HepG2 (cell line): ENCODE data around the gene MFSD12. TPM values are rescaled to one million over a fixed set of nuclear protein-coding genes. Genes with fewer than 3 reads are reported as not detected.

Source experiments
- DNMT1 ChIP-seq: sonication (generic); formaldehyde crosslinking; IDR thresholded peaks from 2 replicates; pipeline ENCODE4 v1.5.1; 2020; ENCODE audit warnings: mild to moderate bottlenecking, missing genetic modification reagents
- FLYWCH1 ChIP-seq: sonication (generic); formaldehyde crosslinking; IDR thresholded peaks from 2 replicates; pipeline ENCODE4 v1.8.1; 2023; ENCODE audit warnings: mild to moderate bottlenecking, missing genetic modification reagents
- GFI1 ChIP-seq: sonication (generic); formaldehyde crosslinking; IDR thresholded peaks from 2 replicates; pipeline ENCODE4 v1.5.0; 2020; ENCODE audit warnings: missing genetic modification reagents, mild to moderate bottlenecking, borderline replicate concordance
- MYC ChIP-seq: sonication (generic); formaldehyde crosslinking; IDR thresholded peaks from 2 replicates; pipeline ENCODE4 v1.9.0; 2021; ENCODE audit warnings: missing genetic modification reagents, borderline replicate concordance
- RARG ChIP-seq: sonication (generic); formaldehyde crosslinking; IDR thresholded peaks from 2 replicates; pipeline ENCODE4 v1.4.0; 2020; ENCODE audit warnings: low read depth, mild to moderate bottlenecking, missing genetic modification reagents
- SOX5 ChIP-seq: IDR thresholded peaks from 2 replicates; pipeline ENCODE4 v1.6.1; 2016; ENCODE audit warnings: borderline replicate concordance
- ZMYM2 ChIP-seq: sonication (generic); formaldehyde crosslinking; IDR thresholded peaks from 2 replicates; pipeline ENCODE4 v1.8.0; 2022; ENCODE audit warnings: mild to moderate bottlenecking, missing genetic modification reagents
- ZNF382 ChIP-seq: sonication (generic); formaldehyde crosslinking; IDR thresholded peaks from 2 replicates; pipeline ENCODE4 v1.5.0; 2020; ENCODE audit warnings: missing genetic modification reagents, mild to moderate bottlenecking, borderline replicate concordance
- ZNF441 ChIP-seq: sonication (generic); formaldehyde crosslinking; IDR thresholded peaks from 2 replicates; pipeline ENCODE4 v1.7.0; 2021; ENCODE audit warnings: missing genetic modification reagents, borderline replicate concordance
- ZNF550 ChIP-seq: sonication (generic); formaldehyde crosslinking; IDR thresholded peaks from 2 replicates; pipeline ENCODE4 v1.4.0; 2020; ENCODE audit warnings: mild to moderate bottlenecking, missing genetic modification reagents, borderline replicate concordance
- ZSCAN9 ChIP-seq: IDR thresholded peaks from 2 replicates; pipeline ENCODE4 v1.6.1; 2016; ENCODE audit warnings: borderline replicate concordance
- polyA plus RNA-seq, 8 experiments: library from polyadenylated mRNA; depleted of rRNA in 3 of 8; stranded (reverse) in 7 of 8; unstranded in 1 of 8; fragments of >200 nt; fragmentation: Illumina TruSeq in 4 of 8; extraction: Trizol in 4 of 8; gene quantifications; 2 replicates each; pipeline versions ENCODE4 v1.2.1 to v1.2.3, GENCODE V29; 2011 to 2016; ENCODE audit warnings: low read depth in 4 of 8, missing spikeins in 1 of 8, mixed read lengths in 1 of 8; ENCODE audit not compliant: insufficient read depth in 1 of 8
- total RNA-seq, 5 experiments: library from RNA; depleted of rRNA; stranded (reverse); fragments of >200 nt; fragmentation: Illumina TruSeq; extraction: Trizol; gene quantifications; 2 replicates each; pipeline ENCODE4 v1.2.3, GENCODE V29; 2016; ENCODE audit warnings: low read depth in 1 of 5
- TF ChIP-seq, protein P1 (sequence below), 2 experiments: sonication (generic) in 1 of 2; formaldehyde crosslinking in 1 of 2; IDR thresholded peaks; 2 replicates each; pipeline versions ENCODE4 v1.4.0 to v1.6.1; 2016 to 2020; ENCODE audit warnings: borderline replicate concordance in 1 of 2, low read depth in 1 of 2, mild to moderate bottlenecking in 1 of 2, missing genetic modification reagents in 1 of 2
- TF ChIP-seq, protein P2 (sequence below): sonication (generic); formaldehyde crosslinking; IDR thresholded peaks from 2 replicates; pipeline ENCODE4 v1.8.1; 2023; ENCODE audit warnings: mild to moderate bottlenecking, missing genetic modification reagents, borderline replicate concordance
- TF ChIP-seq, protein P3 (sequence below): sonication (generic); formaldehyde crosslinking; IDR thresholded peaks from 2 replicates; pipeline ENCODE4 v1.5.0; 2020; ENCODE audit warnings: missing genetic modification reagents
- TF ChIP-seq, protein P4 (sequence below): sonication (generic); formaldehyde crosslinking; IDR thresholded peaks from 2 replicates; pipeline ENCODE4 v1.5.0; 2020; ENCODE audit warnings: mild to moderate bottlenecking, missing genetic modification reagents, moderate library complexity
- TF ChIP-seq, protein P5 (sequence below): sonication (generic); formaldehyde crosslinking; IDR thresholded peaks from 2 replicates; pipeline ENCODE4 v1.8.1; 2022; ENCODE audit warnings: low read depth, mild to moderate bottlenecking, missing genetic modification reagents

The MFSD12 gene
- total and polyA plus RNA-seq, 2 of the 13 experiments (the other 11 are each of a cell fraction or from before 2014, with no cell fraction given) = 27.2 to 29.1 TPM

DNA sequence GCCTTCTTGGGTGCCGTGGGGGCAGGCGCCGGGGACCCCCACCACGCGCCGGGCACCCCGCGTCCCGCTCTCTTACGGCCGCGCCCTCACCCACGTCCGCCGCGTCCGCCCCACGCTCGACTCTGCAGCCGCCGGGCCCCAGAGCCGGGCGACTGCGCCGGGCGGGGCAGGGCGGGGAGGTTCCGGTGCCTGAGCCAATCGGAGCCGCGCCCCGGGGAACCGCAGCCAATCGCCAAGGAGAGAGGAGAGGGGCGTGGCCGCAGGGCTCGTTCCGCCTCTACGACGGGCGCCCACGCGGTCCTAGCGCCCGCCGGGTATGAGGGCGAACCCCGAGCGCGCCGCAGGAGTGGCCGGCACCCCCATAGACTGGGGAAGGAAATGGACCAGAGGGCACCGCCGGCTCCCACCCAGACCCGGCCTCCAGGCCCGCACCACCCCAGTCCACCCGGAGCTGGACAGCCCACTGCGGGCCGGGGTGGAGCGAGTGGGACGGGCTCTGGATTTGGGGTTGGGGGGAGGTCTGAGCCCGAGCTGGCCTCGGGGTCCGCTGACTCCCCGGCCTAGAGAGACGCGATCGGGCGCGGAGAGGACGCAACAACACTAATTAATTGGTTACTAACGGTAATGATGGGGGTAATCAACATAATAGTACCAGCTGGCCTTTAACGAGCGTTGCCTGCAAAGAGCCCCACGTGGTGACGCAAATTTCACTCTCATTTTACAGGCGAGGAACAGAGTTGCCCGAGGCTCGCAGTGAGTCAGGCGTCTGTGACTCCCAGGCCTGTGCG is at the start of gene MFSD12 (continued):
- TF ChIP-seq ZMYM2 = no peak
- TF ChIP-seq, protein P1, sequence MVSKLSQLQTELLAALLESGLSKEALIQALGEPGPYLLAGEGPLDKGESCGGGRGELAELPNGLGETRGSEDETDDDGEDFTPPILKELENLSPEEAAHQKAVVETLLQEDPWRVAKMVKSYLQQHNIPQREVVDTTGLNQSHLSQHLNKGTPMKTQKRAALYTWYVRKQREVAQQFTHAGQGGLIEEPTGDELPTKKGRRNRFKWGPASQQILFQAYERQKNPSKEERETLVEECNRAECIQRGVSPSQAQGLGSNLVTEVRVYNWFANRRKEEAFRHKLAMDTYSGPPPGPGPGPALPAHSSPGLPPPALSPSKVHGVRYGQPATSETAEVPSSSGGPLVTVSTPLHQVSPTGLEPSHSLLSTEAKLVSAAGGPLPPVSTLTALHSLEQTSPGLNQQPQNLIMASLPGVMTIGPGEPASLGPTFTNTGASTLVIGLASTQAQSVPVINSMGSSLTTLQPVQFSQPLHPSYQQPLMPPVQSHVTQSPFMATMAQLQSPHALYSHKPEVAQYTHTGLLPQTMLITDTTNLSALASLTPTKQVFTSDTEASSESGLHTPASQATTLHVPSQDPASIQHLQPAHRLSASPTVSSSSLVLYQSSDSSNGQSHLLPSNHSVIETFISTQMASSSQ (IDR thresholded peaks at IDR 0.05; ENCODE audit: low read depth) = no peak
- TF ChIP-seq, protein P1 (CRISPR knock-in tag; IDR thresholded peaks at IDR 0.05; ENCODE audit: borderline replicate concordance) = no peak
- no peak for TF ChIP-seq SOX5 (CRISPR knock-in tag)
- peak; percentile 71 for TF ChIP-seq MYC (CRISPR knock-in tag)
- TF ChIP-seq, protein P2, sequence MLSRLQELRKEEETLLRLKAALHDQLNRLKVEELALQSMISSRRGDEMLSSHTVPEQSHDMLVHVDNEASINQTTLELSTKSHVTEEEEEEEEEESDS (CRISPR knock-in tag) = no peak
- TF ChIP-seq GFI1 (CRISPR knock-in tag) = no peak
- TF ChIP-seq, protein P3, sequence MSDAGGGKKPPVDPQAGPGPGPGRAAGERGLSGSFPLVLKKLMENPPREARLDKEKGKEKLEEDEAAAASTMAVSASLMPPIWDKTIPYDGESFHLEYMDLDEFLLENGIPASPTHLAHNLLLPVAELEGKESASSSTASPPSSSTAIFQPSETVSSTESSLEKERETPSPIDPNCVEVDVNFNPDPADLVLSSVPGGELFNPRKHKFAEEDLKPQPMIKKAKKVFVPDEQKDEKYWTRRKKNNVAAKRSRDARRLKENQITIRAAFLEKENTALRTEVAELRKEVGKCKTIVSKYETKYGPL = no peak
- TF ChIP-seq ZNF441 (CRISPR knock-in tag) = peak; percentile 29; the same call in 1 of the 2 replicates
- TF ChIP-seq DNMT1 (CRISPR knock-in tag) = no peak
- TF ChIP-seq, protein P4, sequence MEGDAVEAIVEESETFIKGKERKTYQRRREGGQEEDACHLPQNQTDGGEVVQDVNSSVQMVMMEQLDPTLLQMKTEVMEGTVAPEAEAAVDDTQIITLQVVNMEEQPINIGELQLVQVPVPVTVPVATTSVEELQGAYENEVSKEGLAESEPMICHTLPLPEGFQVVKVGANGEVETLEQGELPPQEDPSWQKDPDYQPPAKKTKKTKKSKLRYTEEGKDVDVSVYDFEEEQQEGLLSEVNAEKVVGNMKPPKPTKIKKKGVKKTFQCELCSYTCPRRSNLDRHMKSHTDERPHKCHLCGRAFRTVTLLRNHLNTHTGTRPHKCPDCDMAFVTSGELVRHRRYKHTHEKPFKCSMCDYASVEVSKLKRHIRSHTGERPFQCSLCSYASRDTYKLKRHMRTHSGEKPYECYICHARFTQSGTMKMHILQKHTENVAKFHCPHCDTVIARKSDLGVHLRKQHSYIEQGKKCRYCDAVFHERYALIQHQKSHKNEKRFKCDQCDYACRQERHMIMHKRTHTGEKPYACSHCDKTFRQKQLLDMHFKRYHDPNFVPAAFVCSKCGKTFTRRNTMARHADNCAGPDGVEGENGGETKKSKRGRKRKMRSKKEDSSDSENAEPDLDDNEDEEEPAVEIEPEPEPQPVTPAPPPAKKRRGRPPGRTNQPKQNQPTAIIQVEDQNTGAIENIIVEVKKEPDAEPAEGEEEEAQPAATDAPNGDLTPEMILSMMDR (CRISPR knock-in tag) = no peak
- TF ChIP-seq ZSCAN9 = no peak
- TF ChIP-seq, protein P5, sequence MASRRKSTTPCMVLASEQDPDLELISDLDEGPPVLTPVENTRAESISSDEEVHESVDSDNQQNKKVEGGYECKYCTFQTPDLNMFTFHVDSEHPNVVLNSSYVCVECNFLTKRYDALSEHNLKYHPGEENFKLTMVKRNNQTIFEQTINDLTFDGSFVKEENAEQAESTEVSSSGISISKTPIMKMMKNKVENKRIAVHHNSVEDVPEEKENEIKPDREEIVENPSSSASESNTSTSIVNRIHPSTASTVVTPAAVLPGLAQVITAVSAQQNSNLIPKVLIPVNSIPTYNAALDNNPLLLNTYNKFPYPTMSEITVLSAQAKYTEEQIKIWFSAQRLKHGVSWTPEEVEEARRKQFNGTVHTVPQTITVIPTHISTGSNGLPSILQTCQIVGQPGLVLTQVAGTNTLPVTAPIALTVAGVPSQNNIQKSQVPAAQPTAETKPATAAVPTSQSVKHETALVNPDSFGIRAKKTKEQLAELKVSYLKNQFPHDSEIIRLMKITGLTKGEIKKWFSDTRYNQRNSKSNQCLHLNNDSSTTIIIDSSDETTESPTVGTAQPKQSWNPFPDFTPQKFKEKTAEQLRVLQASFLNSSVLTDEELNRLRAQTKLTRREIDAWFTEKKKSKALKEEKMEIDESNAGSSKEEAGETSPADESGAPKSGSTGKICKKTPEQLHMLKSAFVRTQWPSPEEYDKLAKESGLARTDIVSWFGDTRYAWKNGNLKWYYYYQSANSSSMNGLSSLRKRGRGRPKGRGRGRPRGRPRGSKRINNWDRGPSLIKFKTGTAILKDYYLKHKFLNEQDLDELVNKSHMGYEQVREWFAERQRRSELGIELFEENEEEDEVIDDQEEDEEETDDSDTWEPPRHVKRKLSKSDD (CRISPR knock-in tag) = no peak
- no peak for TF ChIP-seq ZNF550
- no peak for TF ChIP-seq ZNF382
- TF ChIP-seq RARG (CRISPR knock-in tag) = no peak
- TF ChIP-seq FLYWCH1 (CRISPR knock-in tag) = no peak
